GM18526 (cell line): ENCODE measurements around the gene PLXNA4.

Experiments
- POLR2A ChIP-seq: IDR thresholded peaks from 3 replicates; pipeline ENCODE4 v1.6.1; 2011; ENCODE audit not compliant: insufficient read length; ENCODE audit errors: extremely low read depth

Gene PLXNA4

DNA sequence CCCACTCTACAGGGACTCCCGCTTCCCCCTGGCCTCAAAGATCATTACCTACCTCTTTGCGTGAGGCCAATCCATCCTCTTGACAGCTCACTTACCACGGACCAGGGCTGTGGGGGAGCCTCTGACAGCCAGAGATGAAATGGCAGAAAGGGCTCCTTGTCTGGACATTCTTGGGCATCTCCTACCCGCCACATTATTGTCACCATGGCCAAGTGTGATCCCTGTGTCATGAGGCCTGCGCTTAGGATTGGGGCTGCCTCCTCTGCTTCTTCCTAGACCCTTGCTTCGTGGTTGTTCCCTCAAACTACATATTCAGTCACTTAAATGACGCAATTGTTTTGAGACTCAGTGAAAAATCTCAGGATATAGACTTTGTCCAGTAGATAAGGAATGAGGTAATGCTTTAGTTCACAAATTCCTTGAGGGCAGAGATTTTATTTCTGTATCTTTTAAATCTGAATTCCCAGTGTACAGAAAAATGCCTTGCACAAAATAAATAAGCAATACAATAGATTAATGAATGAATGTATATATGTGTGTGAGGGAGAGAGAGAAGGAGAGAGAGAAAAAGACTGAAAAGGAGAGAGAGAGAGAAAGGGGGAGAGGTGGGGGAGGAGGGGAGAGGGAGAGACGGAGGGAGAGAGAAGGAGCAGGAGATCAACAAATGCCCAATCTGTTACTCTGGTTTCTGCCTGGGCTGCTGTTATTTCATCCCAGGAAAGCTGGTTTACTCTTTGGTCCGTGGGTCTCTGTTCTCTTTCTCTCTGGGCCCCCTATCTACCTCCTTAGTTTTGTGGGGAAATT lies 159.0 kb downstream of the PLXNA4 start:
- no peak for TF ChIP-seq POLR2A

DNA sequence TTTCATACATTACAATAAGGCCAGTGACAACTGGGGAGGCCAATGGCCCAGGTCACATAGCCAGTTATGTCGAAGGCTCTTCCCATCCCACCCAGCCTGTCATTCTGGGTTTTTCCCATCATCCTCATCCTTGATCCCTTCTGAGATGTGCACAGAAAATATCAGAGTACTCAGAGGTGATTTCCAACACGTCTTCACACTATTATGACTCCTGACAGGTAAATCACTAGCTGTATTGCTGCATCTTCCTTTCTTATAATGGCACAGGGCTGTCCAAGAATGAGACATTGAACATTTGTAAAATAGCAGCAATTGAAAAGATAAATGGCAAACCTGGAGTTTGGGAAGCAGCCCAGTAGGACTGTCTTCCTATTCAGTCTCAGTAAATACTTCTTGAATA lies 159.9 kb downstream of the PLXNA4 start:
- TF ChIP-seq POLR2A = no peak

DNA sequence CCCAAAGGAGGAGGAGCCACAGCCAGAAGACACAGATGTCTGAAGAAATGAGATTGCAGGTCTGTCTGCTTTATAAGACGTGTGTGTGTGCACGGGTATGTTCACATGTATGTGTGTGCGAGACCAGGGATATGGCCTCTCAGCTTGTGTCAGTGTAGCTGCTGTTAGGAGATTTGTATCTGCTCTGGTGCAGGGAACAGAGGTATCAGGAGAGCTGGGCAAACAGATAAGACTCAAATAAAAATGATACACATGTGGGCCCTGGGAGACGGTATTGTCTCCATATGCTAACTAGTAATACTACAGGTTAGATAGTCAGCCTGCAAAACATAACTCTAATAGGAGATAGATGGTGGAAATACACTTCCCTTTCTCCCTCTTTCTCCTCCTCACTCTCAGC lies 161.0 kb downstream of the PLXNA4 start:
- TF ChIP-seq POLR2A = no peak

DNA sequence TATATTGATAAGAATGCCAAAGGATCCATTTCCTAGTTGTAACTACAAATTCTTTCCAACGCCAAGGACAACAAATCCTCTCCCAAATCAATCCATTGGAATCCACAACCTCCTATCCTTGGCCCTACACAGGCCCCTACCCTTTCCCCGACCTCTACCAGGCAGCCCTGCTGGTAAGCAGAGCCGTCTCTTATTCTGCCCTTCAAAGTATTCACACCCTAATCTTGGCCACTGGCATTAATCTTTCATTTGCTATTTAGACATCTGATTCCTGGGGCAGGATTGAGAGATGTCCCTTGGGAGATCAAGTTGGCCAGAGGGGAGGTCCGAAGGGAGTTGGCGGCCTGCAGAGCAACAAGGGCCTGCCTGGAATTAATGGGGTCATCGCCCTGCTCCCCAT lies 161.4 kb downstream of the PLXNA4 start:
- TF ChIP-seq POLR2A = no peak

DNA sequence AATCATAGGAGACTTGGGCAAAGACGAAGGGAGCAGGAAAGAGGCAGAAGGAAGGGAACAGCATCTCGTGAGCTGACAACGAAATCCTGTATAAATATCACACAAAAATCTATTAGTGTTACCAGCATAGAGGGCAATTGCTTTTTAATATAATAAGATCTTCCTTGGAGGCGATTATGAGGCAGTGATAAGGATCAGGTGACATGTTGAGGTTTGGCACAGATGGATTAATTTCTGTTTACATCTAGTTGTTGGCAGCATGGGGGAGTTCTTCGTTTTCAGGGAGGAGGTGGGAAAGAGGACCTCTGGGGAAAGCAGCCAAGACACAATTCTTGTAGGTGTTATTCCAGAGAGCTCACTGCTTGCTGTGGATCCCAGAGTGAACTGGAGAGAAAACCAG lies 163.8 kb downstream of the PLXNA4 start:
- TF ChIP-seq POLR2A = no peak

DNA sequence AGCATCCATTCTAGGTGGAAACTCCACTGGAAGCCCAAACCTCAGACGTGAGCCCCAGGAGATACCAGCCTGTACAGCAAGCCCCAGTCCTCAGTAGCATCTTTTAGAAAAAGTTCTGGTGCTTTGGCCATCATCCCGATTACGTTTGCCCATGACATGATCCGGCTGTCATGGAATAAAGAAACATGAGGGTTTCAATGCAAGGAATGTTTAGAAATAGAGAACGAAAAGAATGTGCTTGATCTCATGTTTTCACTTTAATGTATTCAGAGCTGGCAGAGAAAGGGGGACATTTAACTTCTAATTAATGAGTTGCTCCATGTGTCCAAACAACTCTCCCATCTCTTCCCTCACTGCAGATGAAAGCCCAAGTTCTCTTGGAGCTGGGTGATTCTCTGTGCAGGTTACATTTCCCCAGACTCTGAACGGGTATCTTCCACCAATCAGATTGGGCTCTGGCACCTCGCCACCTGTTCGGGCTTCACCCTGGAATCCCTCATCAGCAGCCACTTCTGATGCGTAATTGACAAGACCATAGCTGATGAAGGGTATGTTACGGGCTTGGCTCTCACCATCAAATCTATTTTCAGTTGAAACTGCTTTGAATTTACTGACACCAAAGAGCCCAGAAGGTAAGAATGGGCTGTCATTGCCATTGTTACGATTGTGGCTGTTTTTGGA lies 165.3 kb downstream of the PLXNA4 start:
- TF ChIP-seq POLR2A = no peak

DNA sequence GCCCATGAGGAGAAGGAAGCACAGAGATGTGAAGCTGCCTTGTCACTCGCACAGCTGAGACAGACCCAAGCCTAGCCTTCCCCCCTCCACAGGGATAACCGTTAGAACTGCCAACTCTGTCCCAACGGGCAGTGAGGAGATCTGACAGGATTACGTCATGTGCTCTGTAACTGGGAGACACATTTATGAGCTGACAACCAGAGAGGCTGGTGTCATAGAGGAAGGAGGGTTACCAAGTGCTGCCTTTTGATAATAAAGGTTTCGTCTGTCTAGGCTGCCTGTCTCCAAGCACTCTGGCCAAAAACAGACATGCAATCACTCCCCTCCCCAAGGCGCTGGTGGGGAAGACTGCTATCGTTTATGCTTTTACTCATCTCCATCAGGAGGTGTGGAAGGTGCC lies 165.9 kb downstream of the PLXNA4 start:
- TF ChIP-seq POLR2A = no peak

DNA sequence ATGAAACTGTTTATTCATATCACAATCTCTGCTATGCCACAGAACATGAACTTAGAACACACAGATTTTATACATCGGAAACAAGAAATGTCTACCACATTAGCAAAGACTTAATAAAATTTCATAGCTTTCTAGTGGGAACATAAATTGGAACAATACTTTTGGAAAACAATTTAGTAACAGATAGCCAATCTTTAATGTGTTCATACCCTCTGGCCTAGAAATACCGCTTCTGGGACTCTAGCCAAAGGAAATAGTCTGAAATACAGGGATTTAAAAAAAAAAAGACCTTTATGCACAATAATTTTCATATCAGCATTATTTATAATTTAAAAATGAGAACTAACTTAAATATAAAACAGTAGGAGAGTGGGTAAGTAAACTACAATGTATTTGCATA lies 168.5 kb downstream of the PLXNA4 start:
- no peak for TF ChIP-seq POLR2A

DNA sequence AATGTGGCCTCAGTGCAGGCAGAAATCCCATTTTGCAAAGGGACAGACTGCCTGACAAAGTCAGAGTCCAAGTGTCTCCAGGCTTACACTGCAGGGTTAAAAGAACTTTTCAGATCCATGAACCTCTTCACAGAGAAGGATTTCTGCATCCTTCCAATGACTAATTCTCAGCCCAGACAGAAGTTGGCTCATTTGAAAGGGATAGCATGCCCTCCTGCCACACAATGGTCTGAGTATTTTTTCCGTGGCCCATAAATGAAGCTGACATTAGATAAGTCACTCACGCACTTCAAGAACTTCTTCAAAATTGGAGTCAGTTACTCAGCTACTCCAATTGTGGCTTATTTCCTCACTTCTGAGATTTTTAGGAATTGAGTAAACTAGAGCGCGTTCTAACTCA lies 170.2 kb downstream of the PLXNA4 start:
- no peak for TF ChIP-seq POLR2A

DNA sequence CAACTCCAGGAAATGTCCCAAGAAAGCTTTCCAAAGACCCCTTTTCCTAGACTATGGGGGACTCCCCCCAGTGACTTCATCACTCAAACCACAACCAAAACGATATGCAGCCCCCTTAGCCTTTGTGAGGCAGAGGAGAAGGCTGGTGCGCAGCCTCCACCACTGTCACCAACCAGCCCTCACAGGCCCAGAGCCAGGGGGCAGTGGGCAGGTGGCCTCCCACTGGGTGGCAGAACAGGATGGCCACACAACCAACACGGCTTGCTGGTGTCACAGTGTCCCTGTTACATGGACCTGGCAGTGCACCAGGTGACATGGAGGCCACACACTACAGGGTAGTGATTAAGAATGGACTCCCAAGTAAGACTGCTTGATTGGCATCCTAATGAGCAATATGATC lies 172.0 kb downstream of the PLXNA4 start:
- no peak for TF ChIP-seq POLR2A

DNA sequence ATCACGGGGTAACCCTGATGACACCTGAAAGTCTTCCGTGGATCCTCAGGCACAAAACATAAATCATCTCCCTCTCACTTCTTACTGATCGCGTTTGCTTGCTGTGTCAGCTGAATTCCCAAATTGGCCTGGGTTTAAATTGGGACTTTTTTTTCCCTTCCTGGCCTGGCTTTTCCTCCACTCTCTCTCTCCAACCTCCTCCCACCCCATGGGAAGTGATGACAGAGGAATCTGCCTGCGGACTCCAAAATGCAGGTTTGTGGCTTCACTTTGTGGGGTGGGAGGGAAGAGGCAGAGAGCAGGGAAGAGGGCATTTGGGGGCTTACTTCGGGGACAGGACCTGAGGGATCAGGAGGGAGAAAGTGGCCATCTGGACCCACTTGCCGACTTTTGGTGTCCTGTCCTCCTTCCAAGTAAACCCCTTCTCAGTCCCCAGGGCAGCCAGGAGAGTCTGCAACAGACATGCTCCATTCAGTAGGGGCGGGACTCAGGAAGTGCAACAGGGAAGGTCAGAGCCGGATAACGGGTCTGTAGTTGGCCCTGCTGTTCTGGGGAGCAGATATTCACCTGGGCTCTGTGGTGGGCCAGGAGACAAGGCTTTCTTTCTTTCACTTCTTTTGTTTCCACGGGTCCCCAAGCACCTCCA lies 172.7 kb downstream of the PLXNA4 start:
- no peak for TF ChIP-seq POLR2A

DNA sequence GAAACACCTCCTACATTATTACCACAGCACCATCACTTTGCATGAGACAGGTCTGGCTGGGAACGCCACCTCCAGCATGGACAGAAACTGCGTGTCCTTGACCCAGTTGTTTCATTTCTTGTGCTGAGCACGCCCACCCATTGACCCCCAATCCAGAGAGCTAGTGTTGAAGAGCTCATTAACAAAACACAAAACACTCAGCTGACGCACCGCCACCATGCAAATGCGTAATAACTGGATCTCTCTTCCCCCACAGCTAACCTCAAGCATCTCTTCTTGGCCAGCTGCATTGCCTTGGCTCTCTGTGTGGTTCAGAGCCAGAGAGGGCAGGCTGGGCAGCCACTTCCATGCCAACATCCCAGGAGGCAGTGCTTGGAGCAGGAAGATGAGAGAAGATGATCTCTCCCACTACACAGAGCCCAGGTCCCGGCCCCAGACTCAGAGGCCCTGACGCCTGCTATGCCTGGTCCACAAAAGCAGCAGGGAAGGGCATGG lies 173.5 kb downstream of the PLXNA4 start:
- no peak for TF ChIP-seq POLR2A

DNA sequence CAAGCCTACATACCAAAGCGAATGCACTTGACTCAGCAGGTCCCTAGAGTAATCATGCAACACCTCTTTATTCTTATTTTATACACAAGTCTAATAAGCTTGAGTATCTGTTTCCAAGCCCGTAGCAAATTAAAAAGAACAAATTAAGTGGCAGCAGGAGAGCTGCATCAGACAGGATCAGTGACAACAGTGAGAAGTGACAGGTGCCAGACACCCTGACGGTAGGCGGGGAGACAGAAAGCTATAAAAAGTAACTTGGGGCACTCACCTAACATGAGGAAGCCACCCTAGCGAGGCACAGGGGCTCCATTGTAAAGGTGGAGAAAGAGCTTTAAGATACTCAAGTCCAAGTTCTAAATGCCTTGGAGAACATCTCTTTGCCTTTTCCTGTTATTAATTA lies 174.2 kb downstream of the PLXNA4 start:
- TF ChIP-seq POLR2A = no peak

DNA sequence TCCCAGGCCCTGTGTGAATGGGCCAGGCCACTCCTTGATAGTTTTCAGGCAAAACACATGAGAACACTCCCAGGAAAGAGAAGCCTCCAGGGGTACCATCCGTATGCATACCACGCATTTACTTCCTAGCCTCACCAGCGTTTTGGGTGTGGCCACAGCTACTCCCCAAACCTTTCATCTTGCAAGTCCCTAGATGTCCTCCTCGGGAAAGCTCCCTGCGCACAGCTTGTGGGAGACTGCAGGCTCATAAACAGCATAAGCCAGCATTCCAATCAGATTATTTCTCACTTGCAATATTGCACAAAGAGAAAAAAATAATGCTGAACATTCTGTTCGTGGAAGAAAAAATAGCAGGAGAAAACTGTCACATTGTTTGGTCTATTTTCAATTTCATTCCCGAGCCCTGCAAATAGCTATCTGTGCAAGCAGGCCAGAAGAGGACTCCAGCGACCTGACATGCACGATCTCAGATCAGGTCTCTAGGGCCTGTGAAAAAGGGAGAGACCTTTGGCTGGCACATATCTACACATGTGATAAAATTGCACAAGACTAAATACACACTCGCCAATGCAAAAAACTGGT lies 175.6 kb downstream of the PLXNA4 start:
- no peak for TF ChIP-seq POLR2A

DNA sequence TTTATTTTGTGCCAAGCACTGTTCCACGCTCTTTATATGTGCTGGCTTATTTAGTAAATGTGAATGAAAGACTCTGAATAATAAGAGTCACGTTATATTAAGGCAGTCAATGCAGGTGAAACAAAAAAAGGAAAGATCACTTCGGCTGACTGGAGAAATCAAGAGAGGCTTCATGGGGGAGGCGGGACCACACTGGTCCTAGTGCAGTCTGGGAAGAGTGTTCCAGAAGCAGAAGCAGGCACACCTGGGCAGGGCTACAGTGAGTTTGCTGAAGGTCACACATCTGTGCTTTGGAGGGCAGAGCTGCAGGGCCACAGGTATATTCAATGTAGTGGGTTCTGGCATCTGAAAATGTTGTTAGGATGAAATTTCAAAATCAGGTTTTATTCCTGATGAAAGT lies 176.9 kb downstream of the PLXNA4 start:
- TF ChIP-seq POLR2A = no peak

DNA sequence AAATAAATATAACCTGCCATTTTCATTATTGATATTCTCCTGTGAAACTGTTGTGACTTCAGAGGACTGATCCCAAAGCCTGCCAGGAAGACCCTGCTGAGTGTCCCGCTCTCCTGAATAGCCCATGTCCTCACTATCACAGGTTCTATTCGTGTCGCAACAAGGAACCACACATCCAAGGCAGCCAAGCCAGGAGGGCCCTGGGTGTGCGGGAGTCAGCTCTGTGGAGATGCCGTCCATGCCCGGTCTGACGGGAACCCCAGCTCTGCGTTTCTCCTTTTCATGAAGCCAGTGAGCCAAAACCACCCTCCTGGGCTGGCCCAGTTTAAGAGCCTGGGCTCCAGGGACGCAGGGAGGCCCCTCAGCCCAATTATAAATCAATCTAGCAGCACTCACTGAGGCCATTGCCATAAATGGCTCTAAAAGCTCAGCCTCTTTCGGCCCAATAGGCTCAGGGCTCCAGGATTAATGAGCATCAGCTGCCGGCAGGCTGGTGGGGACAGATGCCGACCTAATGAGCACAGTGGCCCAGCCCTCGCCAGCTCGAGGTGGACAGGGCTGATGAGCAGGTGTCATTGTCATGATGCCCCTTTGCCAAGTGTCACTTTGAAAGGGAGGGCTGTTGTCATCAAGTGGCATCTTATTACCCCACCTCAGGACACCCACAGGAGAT lies 177.9 kb downstream of the PLXNA4 start:
- TF ChIP-seq POLR2A = no peak

DNA sequence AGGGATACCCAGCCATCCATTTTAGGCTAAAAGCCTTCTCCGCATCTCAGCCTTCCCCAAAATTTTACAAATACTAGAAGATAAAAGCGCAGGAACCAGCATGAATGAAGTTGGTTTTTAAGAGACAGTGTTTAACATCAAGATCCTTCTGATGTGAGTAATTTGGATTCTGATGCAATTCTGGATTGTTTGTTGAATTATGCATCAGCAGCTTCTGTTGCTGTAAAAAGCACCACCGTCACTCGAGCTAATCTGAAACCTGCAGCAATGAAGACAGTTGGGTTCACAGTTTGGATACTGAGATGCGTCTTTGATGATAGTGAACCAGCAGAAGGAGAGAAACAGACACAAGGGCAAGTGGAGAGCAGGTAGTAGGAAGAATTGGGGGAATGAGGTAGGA lies 179.2 kb downstream of the PLXNA4 start:
- TF ChIP-seq POLR2A = no peak
